ENCODE data around the gene RAG2. TPM values are rescaled to one million over a fixed set of nuclear protein-coding genes. Genes with fewer than 3 reads are reported as not detected.

The RAG2 gene
- total RNA-seq, 1 experiment from 2014 or later, result 0.10 TPM

- intact Hi-C loops (cut with micrococcal nuclease; ENCODE audit: unreplicated experiment), result no loop called here
- no TSS peak for BruUV-seq (replicated peaks)
- no peak for ATAC-seq
- DNase-seq (ENCODE audit: low read depth, low spot score), result no peak
- no peak overlapping the region for H3K4me3 ChIP-seq (ENCODE audit: low read depth in 2 of 2, low read length in 2 of 2)
- no peaks in the 10 kb centered on the region for H3K36me3 ChIP-seq (ENCODE audit: control insufficient read depth, insufficient read depth, low read length)
- no peaks in the 10 kb centered on the region for H3K4me1 ChIP-seq (ENCODE audit: control insufficient read depth, insufficient read depth, low read length)
- ChIA-PET CTCF (no interaction called here), POLR2A (no interaction called here)
- TF ChIP-seq REST (IDR thresholded peaks at IDR 0.05; ENCODE audit: insufficient read depth in 1 of 2, low read depth in 2 of 2, low read length in 1 of 2) (no peak), SIN3A (IDR thresholded peaks at IDR 0.05; ENCODE audit: borderline replicate concordance, insufficient read depth, low read depth, low read length) (no peak), CTCF (IDR thresholded peaks at IDR 0.05) (no peak), TCF7L2 (IDR thresholded peaks at IDR 0.05; ENCODE audit: low read depth, low read length) (no peak), POLR2AphosphoS5 (IDR thresholded peaks at IDR 0.05; ENCODE audit: low read depth, low read length) (no peak)
- no peaks in the 10 kb centered on the region for H3K9me3 ChIP-seq (ENCODE audit: control insufficient read depth, insufficient read depth, low read depth, low read length)
- no peaks in the 10 kb centered on the region for H3K27me3 ChIP-seq (ENCODE audit: control insufficient read depth, insufficient read depth, low read length)
- in situ Hi-C loops (cut with HindIII; ENCODE audit: low pct_unique_long_range_greater_than_20kb, low sequenced_read_pairs), result no loop called here
- no peak overlapping the region for H3K27ac ChIP-seq (ENCODE audit: low read length)
These were observed 3.1 kb upstream of the RAG2 start for GRCh38 chr11:36601155-36601554.

GRCh38 chr11:36600180-36600579, 2.1 kb upstream of the RAG2 start:
- Histone ChIP-seq H3K9me3 (ENCODE audit: control insufficient read depth, insufficient read depth, low read depth, low read length) (no peaks in the 10 kb centered on the region), H3K4me1 (ENCODE audit: control insufficient read depth, insufficient read depth, low read length) (no peaks in the 10 kb centered on the region; the same call in 1 of the 2 replicates), H3K36me3 (ENCODE audit: control insufficient read depth, insufficient read depth, low read length) (no peaks in the 10 kb centered on the region), H3K27ac (ENCODE audit: low read length) (no peak overlapping the region), H3K4me3 (ENCODE audit: low read depth in 2 of 2, low read length in 2 of 2) (no peak overlapping the region), H3K27me3 (ENCODE audit: control insufficient read depth, insufficient read depth, low read length) (no peaks in the 10 kb centered on the region)
- intact Hi-C loops (cut with micrococcal nuclease; ENCODE audit: unreplicated experiment), result no loop called here
- CTCF ChIA-PET, result no interaction called here
- POLR2A ChIA-PET, result no interaction called here
- TF ChIP-seq CTCF (IDR thresholded peaks at IDR 0.05), result no peak
- TF ChIP-seq SIN3A (IDR thresholded peaks at IDR 0.05; ENCODE audit: borderline replicate concordance, insufficient read depth, low read depth, low read length), result no peak
- no peak for TF ChIP-seq REST (IDR thresholded peaks at IDR 0.05; ENCODE audit: insufficient read depth in 1 of 2, low read depth in 2 of 2, low read length in 1 of 2)
- no peak for TF ChIP-seq TCF7L2 (IDR thresholded peaks at IDR 0.05; ENCODE audit: low read depth, low read length)
- TF ChIP-seq POLR2AphosphoS5 (IDR thresholded peaks at IDR 0.05; ENCODE audit: low read depth, low read length), result no peak
- BruUV-seq (replicated peaks), result no TSS peak
- no peak for ATAC-seq
- no peak for DNase-seq (ENCODE audit: low read depth, low spot score)
- in situ Hi-C loops (cut with HindIII; ENCODE audit: low pct_unique_long_range_greater_than_20kb, low sequenced_read_pairs), result no loop called here
